22Rv1 (cell line): Measurements from ENCODE around the gene GAR1.

Experiments used
- H3K27ac ChIP-seq: fragments of 450-650 bp; 2 replicates; pipeline ENCODE4 v1.5.1; 2017
- CTCF ChIP-seq: fragments of 450-650 bp; IDR thresholded peaks from 2 replicates; pipeline ENCODE4 v1.5.1; 2017; ENCODE audit warnings: mild to moderate bottlenecking
- ZFX ChIP-seq: fragments of 450-650 bp; IDR thresholded peaks from 2 replicates; pipeline ENCODE4 v1.6.1; 2017; ENCODE audit warnings: antibody characterized with exemption, borderline replicate concordance

GAR1 gene

GRCh38 chr4:109801895-109802319 is 13.7 kb upstream of the GAR1 start, which contains the start of gene CFI:
TSS of gene CFI (minus strand) at chr4:109801999. CDS start at chr4:109801971, 28 bp downstream.
- TF ChIP-seq ZFX (no peak), CTCF (no peak)
- no peak within 1 kb of the TSS for H3K27ac ChIP-seq

DNA sequence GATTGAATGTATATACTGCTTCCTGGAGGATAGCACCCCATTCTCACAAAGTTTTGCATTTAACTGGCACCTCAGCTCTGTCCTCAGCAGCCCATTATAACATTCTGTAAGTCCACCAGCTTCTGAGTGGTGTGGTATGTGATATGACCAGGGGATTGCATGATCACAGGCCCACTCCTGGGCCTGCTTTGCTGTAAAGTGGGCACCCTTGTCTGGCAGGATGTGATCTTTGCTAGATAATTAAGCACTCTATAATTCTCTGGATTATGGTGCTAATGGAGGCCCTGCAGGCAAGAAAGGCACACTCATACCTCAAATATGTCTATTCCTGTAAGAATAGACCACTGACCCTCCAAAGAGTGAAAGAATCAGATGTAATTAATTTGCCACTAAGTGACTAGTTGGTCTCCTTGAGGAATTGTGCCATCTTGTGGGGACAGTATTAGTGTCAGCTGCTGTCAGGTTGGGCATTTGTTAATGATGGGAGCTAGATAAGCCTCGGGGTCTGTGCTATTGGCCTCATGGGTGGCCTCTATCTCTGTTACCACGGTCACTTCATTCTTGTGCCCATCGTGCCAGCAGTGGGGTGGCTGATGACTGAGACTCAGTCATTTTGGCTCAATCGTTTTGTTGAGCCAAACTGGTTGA is 11.5 kb upstream of the GAR1 start:
- TF ChIP-seq ZFX: no peak
- TF ChIP-seq CTCF: peak; percentile 70
- H3K27ac ChIP-seq: no peak overlapping the region

DNA sequence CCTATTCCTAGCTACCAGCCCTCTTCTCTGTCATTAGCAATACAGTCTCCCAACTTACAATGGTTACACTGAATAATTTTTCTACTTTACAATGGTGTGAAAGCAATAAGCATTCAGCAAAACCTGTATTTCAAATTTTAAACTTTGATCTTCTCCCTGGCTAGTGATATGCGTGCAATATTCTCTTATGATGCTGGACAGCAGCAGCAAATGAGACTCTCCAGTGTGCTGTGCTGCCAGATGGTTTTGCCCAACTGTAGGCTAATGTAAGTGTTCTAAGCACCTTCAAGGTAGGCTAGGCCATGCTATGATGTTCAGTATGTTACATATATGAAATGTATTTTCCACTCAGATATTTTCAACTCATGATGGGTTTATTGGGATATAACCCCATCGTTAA is 5.9 kb upstream of the GAR1 start:
- TF ChIP-seq CTCF: no peak
- no peak for TF ChIP-seq ZFX
- H3K27ac ChIP-seq: no peak overlapping the region

- no peak overlapping the region for H3K27ac ChIP-seq
- TF ChIP-seq ZFX (no peak), CTCF (no peak)
These were observed 4.8 kb upstream of the GAR1 start for GRCh38 chr4:109810552-109811387.

- TF ChIP-seq CTCF: no peak
- TF ChIP-seq ZFX: no peak
- no peak overlapping the region for H3K27ac ChIP-seq
These were observed 3.9 kb upstream of the GAR1 start for GRCh38 chr4:109811707-109812106.

DNA sequence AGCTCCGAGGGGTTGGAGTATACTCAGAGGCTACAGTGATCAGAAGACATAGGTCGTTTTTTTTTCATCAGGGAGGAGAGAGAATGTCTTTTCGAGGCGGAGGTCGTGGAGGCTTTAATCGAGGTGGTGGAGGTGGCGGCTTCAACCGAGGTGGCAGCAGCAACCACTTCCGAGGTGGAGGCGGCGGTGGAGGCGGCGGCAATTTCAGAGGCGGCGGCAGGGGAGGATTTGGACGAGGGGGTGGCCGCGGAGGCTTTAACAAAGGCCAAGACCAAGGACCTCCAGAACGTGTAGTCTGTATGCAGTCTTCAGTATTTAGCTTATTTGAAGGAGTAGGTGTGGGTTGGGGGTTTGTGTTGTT is 500 bp downstream of the GAR1 start:
- peak overlapping the region; percentile 86 for H3K27ac ChIP-seq

More for the DNA sequence above, 500 bp downstream of the GAR1 start:
- TF ChIP-seq ZFX (no peak), CTCF (no peak)
